ENCODE measurements around the gene DENND11.

Gene DENND11

DNA sequence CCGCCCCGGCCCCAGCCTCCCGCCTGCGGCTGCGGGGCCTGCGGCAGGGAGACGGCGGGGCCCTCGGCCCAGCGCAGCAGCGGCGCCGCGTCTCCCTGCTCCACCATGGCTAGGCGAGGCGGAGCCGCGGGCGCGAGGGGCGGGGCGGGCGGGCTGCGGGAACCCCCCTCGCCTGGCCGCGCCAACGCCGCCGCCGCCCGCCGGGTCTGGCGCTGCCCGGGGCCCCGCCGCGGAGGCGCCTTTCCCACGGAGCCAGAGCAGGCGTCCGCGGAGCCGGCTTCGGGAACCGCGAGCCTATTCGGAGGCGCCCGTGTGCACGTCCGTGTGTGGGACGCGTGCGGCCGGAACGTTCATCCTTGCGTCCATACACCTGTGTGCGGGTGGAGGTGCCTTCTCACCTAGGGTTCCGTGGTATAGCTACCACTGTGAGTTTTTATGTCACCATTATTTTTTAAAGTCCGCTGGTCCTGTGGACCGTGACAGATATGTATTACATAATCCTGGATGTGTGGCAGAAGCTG, at the start of gene DENND11:
TSS of gene DENND11 (minus strand) at position 120 of the 521 bp plus-strand sequence. CDS start at position 107, 13 bp downstream.
- peak; percentile 67 for DNase-seq

- DNase-seq, result no peak
Observed at GRCh38 chr7:141748396-141748795, 46.4 kb upstream of the DENND11 start.

DNA sequence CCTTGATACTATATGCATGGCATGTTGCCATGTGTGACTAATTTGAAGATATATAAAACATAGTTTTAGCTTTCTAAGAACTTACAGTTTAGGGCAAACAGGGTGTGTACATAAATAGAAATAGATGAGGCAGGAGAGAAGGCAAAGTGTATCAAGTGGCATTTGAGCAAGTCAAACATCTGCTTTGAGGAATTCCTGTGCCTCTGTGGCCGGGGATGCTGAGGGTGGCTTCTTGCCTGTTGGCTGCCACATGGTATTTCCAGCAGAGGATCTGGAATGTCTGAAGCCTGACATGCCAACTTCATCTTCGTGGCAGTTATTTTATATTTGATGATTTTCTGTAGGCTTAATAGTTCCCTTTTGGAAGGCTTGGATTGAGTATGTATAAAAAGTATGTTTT, 42.2 kb upstream of the DENND11 start:
- no peak for DNase-seq

- DNase-seq, result no peak
Observed at GRCh38 chr7:141742229-141742628, 40.3 kb upstream of the DENND11 start.

GRCh38 chr7:141739250-141739649, 37.3 kb upstream of the DENND11 start:
- DNase-seq, result no peak

- DNase-seq, result no peak
Observed at GRCh38 chr7:141738592-141739013, 36.6 kb upstream of the DENND11 start.

DNA sequence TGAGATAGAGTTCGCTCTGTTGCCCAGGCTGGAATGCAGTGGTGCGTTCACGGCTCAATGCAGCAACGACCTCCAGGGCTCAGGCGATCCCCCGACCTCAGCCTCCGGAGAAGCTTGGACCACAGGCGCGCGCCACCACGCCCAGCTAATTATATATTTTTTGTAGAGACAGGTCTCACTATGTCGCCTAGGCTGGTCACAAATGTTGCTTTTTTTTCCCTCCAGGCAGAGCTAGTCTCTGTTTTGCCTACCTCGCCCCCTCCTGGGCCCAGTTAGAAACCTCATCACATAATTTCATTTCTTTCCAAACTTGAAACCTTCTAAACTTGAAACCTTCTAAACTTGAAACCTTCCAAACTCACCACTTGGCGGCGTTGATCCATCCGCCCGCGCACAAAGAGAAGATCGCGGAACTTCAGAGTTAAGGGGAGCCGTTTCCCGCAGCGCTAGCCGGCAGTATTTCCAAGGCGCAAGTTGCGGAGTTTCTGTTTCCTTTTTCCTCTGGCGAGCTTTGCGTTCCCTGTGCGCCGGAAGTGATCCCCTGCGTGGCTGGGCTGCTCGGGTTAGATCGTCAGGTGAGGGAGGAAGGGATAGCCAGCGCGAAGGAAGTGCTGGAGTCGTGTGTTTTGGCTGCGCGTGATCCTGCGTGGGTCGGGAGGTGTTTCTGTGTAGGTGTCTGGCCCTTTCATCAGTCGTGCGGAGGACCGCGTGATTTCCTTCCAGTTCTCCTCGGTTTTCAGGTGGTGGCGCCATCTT, 36.0 kb upstream of the DENND11 start, which contains the start of gene SSBP1:
TSS of gene SSBP1 (plus strand) at position 523 of the 756 bp plus-strand sequence. CDS start 809 bp downstream, outside the sequence.
- peak; percentile 99 for DNase-seq

DNA sequence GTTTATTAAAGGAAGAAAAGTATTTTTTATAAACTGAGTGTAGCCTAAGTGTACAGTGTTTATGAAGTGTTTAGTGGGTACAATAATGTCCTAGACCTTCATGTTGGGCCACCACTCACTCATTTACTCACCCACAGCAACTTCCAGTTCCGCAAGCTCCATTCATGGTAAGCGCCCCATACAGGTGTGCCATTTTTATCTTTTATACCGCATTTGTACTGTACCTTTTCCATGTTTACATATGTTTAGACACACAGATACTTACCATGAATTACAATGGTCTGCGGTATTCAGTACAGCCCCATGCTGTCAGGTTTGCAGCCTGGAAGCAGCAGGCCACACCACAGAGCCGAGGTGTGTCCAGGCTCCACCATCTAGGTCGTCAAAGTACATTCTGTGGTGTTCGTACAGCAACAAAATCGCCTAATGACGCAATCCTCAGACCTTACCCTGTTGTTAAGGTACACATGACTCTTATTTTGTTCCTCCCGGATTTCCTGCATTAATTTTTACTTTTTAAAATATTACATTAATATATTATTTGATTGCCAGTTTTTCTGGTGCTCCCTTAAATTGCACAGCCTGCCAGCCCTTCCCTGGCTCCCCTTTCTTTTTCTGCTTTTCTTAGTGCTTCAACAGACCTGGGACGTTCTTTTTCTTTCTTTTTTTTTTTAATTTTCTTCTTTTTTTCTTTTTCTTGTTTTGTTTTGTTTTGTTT, 35.3 kb upstream of the DENND11 start:
- peak; percentile 69 for DNase-seq

DNA sequence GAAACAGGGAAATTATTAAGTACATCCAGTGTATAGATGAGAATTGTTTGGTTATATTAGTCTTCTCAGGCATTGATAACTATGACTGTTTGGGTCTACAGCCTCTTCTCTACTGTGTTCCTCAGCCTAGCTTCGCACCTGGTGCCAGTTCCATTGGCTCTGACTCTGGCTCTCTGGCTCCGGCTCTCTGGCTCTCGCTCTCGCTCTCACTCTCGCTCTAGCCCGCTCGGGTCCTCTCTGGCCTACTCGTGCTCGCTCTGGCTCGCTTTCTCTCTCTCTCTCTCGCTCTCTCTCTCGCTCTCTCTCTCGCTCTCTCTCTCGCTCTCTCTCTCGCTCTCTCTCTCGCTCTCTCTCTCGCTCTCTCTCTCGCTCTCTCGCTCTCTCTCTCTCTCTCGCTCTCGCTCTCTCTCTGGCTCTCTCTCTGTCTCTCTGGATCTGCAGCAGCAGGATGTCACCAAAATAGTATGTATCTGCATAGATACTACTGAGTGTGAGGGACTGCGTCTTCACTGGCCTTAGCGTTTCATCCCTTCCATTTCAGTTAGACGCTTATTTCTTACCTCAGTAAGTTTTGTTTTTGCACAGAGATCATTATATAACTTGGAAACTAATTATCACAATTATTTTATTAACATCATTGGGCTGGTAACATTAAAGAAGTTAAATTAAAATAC, 29.6 kb upstream of the DENND11 start:
- no peak for DNase-seq

GRCh38 chr7:141729020-141729419, 27.1 kb upstream of the DENND11 start:
- no peak for DNase-seq

GRCh38 chr7:141722529-141722928, 20.6 kb upstream of the DENND11 start:
- DNase-seq, result no peak

DNA sequence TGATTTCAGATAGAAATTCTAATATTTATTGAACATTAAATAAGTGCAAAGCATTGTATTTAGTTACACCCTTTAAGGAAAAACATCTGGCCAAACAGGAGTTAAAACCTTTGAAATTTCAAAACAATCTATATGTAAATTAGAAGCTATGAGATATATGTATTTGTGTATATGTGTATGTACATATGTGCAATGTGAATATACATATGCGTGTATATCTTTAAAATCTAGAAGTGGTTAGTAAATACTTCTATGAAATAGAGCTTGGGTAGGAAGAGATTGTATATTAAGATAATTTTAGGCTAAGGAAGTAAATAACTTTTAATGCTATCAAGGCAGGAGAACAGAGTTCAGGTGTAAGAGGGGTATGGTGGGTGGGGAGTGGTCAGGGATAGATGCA, 15.5 kb upstream of the DENND11 start:
- no peak for DNase-seq

DNA sequence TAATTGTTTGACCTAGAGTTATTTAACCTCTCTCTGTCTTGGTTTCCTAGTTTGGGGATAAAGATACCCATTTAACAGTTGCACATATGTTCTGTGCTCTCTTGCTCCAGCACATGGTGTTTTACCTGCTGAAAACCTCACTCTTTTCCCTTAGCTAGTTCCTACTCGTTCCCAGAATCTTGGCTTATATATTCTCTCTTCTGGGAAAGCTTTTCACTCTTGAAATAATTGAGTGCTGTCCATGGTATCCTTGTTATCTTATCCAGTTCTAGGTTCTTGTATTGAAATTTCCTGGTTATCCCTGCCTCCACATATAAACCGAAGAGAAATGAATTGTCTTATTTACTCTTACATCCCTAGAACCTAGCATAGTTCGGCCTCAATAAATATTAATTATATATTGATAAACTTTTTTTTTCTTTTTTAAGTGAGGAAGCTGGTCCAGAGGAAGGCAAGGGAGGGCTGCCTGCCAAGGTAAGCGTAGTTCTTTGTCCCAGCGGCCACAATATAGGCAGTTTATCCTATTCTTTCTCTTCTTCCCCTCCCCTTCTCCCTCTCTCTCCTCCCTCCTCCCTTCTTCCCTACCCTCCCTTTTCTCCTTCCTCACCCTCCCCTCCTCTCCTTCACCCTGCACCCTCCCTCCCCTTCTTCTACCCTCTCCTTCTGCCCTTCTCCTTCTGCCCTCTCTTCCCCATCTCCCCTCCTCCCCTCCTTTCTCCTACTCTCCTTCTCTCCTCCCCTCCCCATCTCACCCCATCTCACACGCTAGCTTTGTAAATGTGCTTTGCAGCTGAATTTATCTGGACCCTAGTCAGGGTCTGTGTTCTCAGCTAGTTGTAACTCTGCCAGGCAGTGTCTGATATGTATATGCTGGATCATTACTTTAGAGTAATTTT, 14.1 kb upstream of the DENND11 start:
- no peak for DNase-seq

- no peak for DNase-seq
Observed at GRCh38 chr7:141715018-141715417, 13.1 kb upstream of the DENND11 start.

DNA sequence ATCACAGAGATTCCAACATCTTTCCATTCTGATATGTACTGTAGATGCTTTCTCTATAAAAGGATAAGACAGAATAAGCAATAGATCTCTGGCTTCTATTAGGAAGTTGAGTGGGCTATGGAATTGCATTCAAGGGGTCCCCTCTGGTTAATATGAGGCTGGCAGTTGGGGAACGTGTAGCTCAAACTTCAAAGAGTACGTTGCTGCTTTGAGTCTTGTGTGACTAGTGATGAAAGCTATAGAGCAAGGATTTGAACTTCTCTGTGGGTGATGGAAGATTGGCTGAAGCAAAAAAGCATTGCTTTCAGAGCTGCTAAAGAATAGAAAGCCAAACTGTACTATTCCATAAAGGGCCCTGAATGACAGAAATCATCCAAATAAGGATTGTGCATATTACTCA, 12.6 kb upstream of the DENND11 start:
- DNase-seq, result no peak

- DNase-seq, result no peak
Observed at GRCh38 chr7:141713890-141714289, 11.9 kb upstream of the DENND11 start.

DNA sequence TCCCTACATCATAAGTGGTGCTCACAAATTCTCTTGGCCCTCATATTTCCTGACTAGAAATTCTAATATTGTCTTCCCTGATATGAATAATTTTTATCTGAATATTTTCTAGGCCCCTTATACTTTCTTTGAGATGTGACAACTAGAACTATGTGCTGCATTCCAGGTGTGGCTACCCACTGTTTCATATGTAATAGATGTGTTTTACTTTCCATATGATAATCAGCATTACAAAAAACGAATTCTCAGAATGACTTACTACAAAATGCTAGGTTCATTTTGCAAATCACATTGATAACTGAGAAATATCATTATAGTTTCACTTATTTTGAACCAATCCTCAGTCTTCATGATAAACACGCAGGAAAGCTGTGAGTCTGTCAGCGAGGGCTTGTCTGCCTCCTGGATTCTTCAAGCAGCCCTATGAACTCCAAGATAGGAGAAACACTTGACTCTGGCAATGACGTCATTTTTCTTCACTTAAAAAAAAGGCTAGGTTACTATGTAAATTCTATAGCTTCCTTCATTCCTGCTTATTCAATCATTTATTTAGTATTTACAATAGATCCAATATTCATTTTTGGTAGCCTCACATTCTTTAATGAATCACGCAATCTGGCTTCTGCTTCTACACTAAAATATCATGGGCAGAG, 10.8 kb upstream of the DENND11 start:
- DNase-seq, result no peak

- no peak for DNase-seq
Observed at GRCh38 chr7:141710301-141710700, 8.3 kb upstream of the DENND11 start.

- DNase-seq, result peak; percentile 95
Observed at GRCh38 chr7:141709749-141710148, 7.8 kb upstream of the DENND11 start.

- peak; percentile 45 for DNase-seq
Observed at GRCh38 chr7:141709318-141709717, 7.4 kb upstream of the DENND11 start.

GRCh38 chr7:141708351-141708750, 6.4 kb upstream of the DENND11 start, which contains the start of gene WEE2:
WEE2 (plus strand) TSS chr7:141708353; CDS start chr7:141708759, 406 bp downstream.
- DNase-seq, result peak; percentile 71

Measured in NCI-H146 (cell line).